A549 (cell line): ENCODE measurements around the gene ARG2.

Experiments
- CTCF ChIP-seq: fragments of >200 bp; sonication (Bioruptor Twin); formaldehyde crosslinking; IDR thresholded peaks from 3 replicates; pipeline ENCODE4 v1.5.1; 2016
- EP300 ChIP-seq, 2 experiments: fragments of >200 bp; sonication (Bioruptor Twin); formaldehyde crosslinking; IDR thresholded peaks; 2 replicates in 1 of 2; 3 replicates in 1 of 2; pipeline ENCODE4 v1.6.1; 2016 to 2017
- HEYL ChIP-seq: fragments of 250-450 bp; sonication (Bioruptor Pico); IDR thresholded peaks from 2 replicates; pipeline ENCODE4 v1.8.0; 2021; ENCODE audit warnings: mild to moderate bottlenecking, moderate library complexity
- JUN ChIP-seq, 2 experiments: fragments of >200 bp; sonication (Bioruptor Twin); formaldehyde crosslinking; IDR thresholded peaks; 2 replicates in 1 of 2; 3 replicates in 1 of 2; pipeline ENCODE4 v1.6.1; 2016 to 2017
- JUNB ChIP-seq: fragments of >200 bp; sonication (Bioruptor Twin); formaldehyde crosslinking; IDR thresholded peaks from 2 replicates; pipeline ENCODE4 v1.6.1; 2016
- MYC ChIP-seq: IDR thresholded peaks from 2 replicates; pipeline ENCODE4 v1.6.1; 2012; ENCODE audit warnings: mild to moderate bottlenecking, inconsistent platforms, low read length, improper control_type of control experiment, borderline replicate concordance
- PHF8 ChIP-seq: fragments of 200-600 bp; sonication (generic); IDR thresholded peaks from 2 replicates; pipeline ENCODE4 v1.6.1; 2016; ENCODE audit warnings: low read depth, mild to moderate bottlenecking, antibody characterized with exemption, moderate library complexity, borderline replicate concordance
- REST ChIP-seq: fragments of 200-600 bp; sonication (generic); IDR thresholded peaks from 2 replicates; pipeline ENCODE4 v1.6.1; 2016; ENCODE audit warnings: antibody characterized with exemption, mild to moderate bottlenecking, moderate library complexity
- RFX5 ChIP-seq: fragments of 450-650 bp; IDR thresholded peaks from 2 replicates; pipeline ENCODE4 v1.7.1; 2014; ENCODE audit warnings: antibody characterized with exemption, mild to moderate bottlenecking, moderate library complexity
- SMC3 ChIP-seq: fragments of >200 bp; sonication (Bioruptor Twin); formaldehyde crosslinking; IDR thresholded peaks from 3 replicates; pipeline ENCODE4 v1.6.1; 2018; ENCODE audit warnings: inconsistent platforms
- TFCP2L1 ChIP-seq: fragments of 250-450 bp; sonication (Bioruptor Pico); IDR thresholded peaks from 2 replicates; pipeline ENCODE4 v1.5.0; 2021; ENCODE audit warnings: mild to moderate bottlenecking

GRCh38 chr14:67573228-67574010, 46.3 kb upstream of the ARG2 start:
- TF ChIP-seq CTCF (no peak), PHF8 (no peak), TFCP2L1 (CRISPR knock-in tag) (no peak), RFX5 (no peak), HEYL (CRISPR knock-in tag) (no peak), SMC3 (no peak), REST (no peak), MYC (no peak), EP300 (IDR thresholded peaks at IDR 0.05) (no peak), JUN (IDR thresholded peaks at IDR 0.05) (no peak), JUNB (no peak)
